Activated CD8-positive, alpha-beta T cell treated with anti-CD3 and anti-CD28 coated beads, Interleukin-2, amount 10 ng/mL, durations not matched to agents 7 days and 5 days (primary cell): ENCODE results near the gene FOXE1. TPM values are rescaled to one million over a fixed set of nuclear protein-coding genes. Genes with fewer than 3 reads are reported as not detected.
A peak's percentile ranks its signal among the peaks of the same experiment; 100 is the strongest.

Experiments
- ATAC-seq: fragments of 150-1000 bp; cut with Tn5 transposase; one replicate; pipeline ENCODE4 v1.10.0; 2021; ENCODE audit warnings: moderate library complexity
- CTCF ChIA-PET: fragments of 350-600 bp; sonication (Branson Sonifier 250); formaldehyde crosslinking; loops from one replicate; lab custom pipeline; 2021; ENCODE audit warnings: antibody characterized with exemption; lab: Charles Lee
- POLR2A ChIA-PET: fragments of 350-600 bp; sonication (Branson Sonifier 250); formaldehyde crosslinking; loops from one replicate; lab custom pipeline; 2021; ENCODE audit warnings: antibody characterized with exemption; lab: Charles Lee
- DNase-seq: peaks from one replicate; pipeline ENCODE4 v3.0.0-alpha.2; 2020
- H3K27ac Mint-ChIP-seq: one replicate; pipeline ENCODE4 v1.8.0; 2021; ENCODE audit warnings: mild to moderate bottlenecking, mixed read lengths
- H3K27me3 Mint-ChIP-seq: one replicate; pipeline ENCODE4 v1.8.0; 2021; ENCODE audit warnings: low read depth, mixed read lengths
- H3K36me3 Mint-ChIP-seq: one replicate; pipeline ENCODE4 v1.8.0; 2021; ENCODE audit warnings: low read depth, mixed read lengths
- H3K4me1 Mint-ChIP-seq: one replicate; pipeline ENCODE4 v1.8.0; 2021; ENCODE audit warnings: low read depth, mixed read lengths
- H3K4me3 Mint-ChIP-seq: one replicate; pipeline ENCODE4 v1.8.0; 2021; ENCODE audit warnings: mild to moderate bottlenecking, mixed read lengths
- H3K9me3 Mint-ChIP-seq: one replicate; pipeline ENCODE4 v1.8.0; 2022; ENCODE audit warnings: mixed read lengths; ENCODE audit not compliant: insufficient read depth
- total RNA-seq, 2 experiments: library from RNA; stranded (reverse); gene quantifications; one replicate each; pipeline ENCODE4 v1.2.3, GENCODE V29; 2021

The FOXE1 gene
- total RNA-seq, 2 experiments from 2014 or later = 0.08 TPM; not detected in 1

DNA sequence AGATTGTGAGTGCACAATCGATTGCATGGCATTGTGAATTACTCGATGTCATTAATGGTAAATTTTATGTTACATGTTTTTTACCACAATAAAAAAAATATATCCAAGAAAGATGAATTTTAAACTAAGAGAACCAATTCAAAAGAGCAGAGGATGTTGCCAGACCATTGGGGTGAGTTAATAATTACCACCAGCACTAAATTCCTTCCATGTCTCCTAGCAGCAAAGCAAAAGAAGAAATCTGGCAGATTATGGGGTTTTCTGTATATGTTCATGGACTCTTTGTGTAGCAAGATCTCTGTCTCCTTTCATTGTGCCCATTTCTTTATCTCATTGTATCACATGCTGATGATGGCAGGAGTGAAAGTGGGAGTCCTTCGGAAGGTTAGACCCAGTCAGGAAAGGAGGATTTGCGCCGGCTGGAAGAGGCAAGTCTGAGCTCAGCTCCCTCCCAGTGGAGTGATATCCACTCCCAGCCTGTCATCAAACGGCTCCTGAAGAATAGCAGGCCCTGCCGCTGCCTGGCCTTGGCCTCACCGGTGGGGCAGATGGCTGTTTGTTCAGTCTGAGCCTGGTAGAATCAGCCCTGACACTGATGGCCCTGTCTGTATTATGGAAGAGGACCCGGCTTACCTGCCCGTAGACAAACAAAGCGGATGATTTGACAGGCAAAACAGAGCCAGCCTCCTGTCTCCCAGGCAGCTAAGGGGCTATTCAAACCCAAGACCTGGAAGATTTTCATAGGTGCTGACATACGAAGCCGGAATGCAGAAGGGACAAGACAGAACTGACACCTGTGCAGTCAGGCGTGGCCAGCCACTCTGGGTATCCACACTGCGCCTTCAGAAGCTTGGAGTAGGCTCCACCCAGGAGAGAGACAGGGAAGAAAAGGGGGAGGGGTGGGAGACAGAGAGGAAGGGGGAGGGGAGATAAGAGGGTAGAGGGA, 21.9 kb upstream of the FOXE1 start:
- POLR2A ChIA-PET = no interaction called here
- Mint-ChIP-seq H3K4me3 (no peak overlapping the region), H3K27me3 (peaks cover 31% of the 10 kb centered on the region), H3K36me3 (no peaks in the 10 kb centered on the region), H3K4me1 (no peaks in the 10 kb centered on the region), H3K27ac (no peak overlapping the region), H3K9me3 (no peaks in the 10 kb centered on the region)
- CTCF ChIA-PET = no interaction called here
- ATAC-seq (no peak), DNase-seq (no peak)

- ATAC-seq (no peak), DNase-seq (no peak)
- peaks cover 30% of the 10 kb centered on the region for H3K27me3 Mint-ChIP-seq
- ChIA-PET CTCF (no interaction called here), POLR2A (no interaction called here)
- H3K27ac Mint-ChIP-seq = no peak overlapping the region
- no peaks in the 10 kb centered on the region for H3K4me1 Mint-ChIP-seq
- H3K36me3 Mint-ChIP-seq = no peaks in the 10 kb centered on the region
- no peak overlapping the region for H3K4me3 Mint-ChIP-seq
- no peaks in the 10 kb centered on the region for H3K9me3 Mint-ChIP-seq
These were observed 21.0 kb upstream of the FOXE1 start for GRCh38 chr9:97831843-97832636.

DNA sequence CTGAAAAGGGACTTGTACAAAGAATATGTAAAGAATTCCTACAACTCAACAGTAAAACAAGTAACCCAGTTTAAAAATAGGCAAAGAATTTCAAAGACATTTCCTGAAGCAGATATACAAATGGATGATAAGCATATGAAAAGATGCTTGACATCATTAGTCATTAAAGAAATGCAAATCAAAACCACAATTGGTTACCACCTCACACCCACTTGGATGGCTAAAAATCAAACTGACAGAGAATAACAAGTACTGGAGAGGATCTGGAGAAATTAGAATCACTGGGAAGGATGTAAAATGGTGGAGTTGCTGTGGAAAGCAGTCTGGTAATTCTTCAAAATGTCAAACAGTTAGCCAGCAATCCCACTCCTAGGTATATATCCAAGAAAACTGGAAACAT, 12.5 kb upstream of the FOXE1 start:
- ATAC-seq (no peak), DNase-seq (no peak)
- Mint-ChIP-seq H3K4me3 (no peak overlapping the region), H3K9me3 (no peaks in the 10 kb centered on the region), H3K27ac (no peak overlapping the region), H3K4me1 (no peaks in the 10 kb centered on the region), H3K36me3 (no peaks in the 10 kb centered on the region), H3K27me3 (peaks cover 54% of the 10 kb centered on the region)
- ChIA-PET POLR2A (no interaction called here), CTCF (no interaction called here)

- Mint-ChIP-seq H3K4me1 (no peaks in the 10 kb centered on the region), H3K4me3 (no peak overlapping the region), H3K27me3 (peaks cover 63% of the 10 kb centered on the region), H3K27ac (no peak overlapping the region), H3K36me3 (no peaks in the 10 kb centered on the region), H3K9me3 (no peaks in the 10 kb centered on the region)
- DNase-seq (no peak), ATAC-seq (no peak)
- ChIA-PET POLR2A (no interaction called here), CTCF (interaction anchor here (1.3 kb wide), 1 partner anchor 47 kb away, joined by 3 read pairs; no protein-coding TSS in a partner anchor)
These were observed 10.1 kb upstream of the FOXE1 start for GRCh38 chr9:97842960-97843359.

GRCh38 chr9:97845130-97845529, 7.9 kb upstream of the FOXE1 start:
- ChIA-PET CTCF (interaction anchor here (1.4 kb wide), 1 partner anchor 14 kb away, joined by 3 read pairs; no protein-coding TSS in a partner anchor), POLR2A (no interaction called here)
- Mint-ChIP-seq H3K4me1 (peaks cover 8% of the 10 kb centered on the region), H3K36me3 (no peaks in the 10 kb centered on the region), H3K27me3 (peaks cover 75% of the 10 kb centered on the region), H3K27ac (no peak overlapping the region), H3K9me3 (no peaks in the 10 kb centered on the region), H3K4me3 (no peak overlapping the region)
- DNase-seq (no peak), ATAC-seq (no peak)

DNA sequence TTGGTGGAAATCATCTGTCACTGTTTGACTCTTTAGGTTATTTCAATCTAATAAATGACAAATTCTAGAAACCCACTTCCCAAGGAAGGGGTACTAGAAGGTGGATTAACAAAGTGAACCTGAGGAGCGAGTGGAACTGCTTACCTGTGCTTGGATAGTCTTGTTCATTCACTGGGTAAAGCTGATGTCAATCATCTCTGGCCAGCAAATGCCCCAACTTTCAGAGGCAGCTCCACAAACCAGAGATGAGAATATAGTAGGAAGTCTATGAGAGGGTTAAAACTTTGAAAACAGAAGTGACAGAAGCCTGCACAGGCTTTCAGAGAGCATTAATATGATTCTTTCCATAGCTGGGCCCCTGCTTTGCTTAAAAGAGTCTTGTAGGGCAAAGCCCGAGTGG, 7.3 kb upstream of the FOXE1 start:
- CTCF ChIA-PET = interaction anchor here (1.0 to 1.4 kb wide), 2 partner anchors 13 to 133 kb away, joined by 3 read pairs; no protein-coding TSS in a partner anchor

GRCh38 chr9:97846347-97846746, 6.7 kb upstream of the FOXE1 start:
- POLR2A ChIA-PET = no interaction called here
- Mint-ChIP-seq H3K9me3 (no peaks in the 10 kb centered on the region), H3K36me3 (no peaks in the 10 kb centered on the region), H3K4me1 (peaks cover 8% of the 10 kb centered on the region), H3K27me3 (peaks cover 76% of the 10 kb centered on the region), H3K4me3 (no peak overlapping the region), H3K27ac (no peak overlapping the region)
- no peak for ATAC-seq
- CTCF ChIA-PET = interaction anchor here (1.0 to 1.8 kb wide), 3 partner anchors 13 to 134 kb away, joined by 3 to 7 read pairs (median 3); no protein-coding TSS in a partner anchor
- no peak for DNase-seq

More for the DNA sequence above, 7.3 kb upstream of the FOXE1 start:
- Mint-ChIP-seq H3K4me1 (peaks cover 8% of the 10 kb centered on the region), H3K4me3 (no peak overlapping the region), H3K27ac (no peak overlapping the region), H3K36me3 (no peaks in the 10 kb centered on the region), H3K27me3 (peaks cover 77% of the 10 kb centered on the region), H3K9me3 (no peaks in the 10 kb centered on the region)
- POLR2A ChIA-PET = no interaction called here
- DNase-seq (no peak), ATAC-seq (no peak)

DNA sequence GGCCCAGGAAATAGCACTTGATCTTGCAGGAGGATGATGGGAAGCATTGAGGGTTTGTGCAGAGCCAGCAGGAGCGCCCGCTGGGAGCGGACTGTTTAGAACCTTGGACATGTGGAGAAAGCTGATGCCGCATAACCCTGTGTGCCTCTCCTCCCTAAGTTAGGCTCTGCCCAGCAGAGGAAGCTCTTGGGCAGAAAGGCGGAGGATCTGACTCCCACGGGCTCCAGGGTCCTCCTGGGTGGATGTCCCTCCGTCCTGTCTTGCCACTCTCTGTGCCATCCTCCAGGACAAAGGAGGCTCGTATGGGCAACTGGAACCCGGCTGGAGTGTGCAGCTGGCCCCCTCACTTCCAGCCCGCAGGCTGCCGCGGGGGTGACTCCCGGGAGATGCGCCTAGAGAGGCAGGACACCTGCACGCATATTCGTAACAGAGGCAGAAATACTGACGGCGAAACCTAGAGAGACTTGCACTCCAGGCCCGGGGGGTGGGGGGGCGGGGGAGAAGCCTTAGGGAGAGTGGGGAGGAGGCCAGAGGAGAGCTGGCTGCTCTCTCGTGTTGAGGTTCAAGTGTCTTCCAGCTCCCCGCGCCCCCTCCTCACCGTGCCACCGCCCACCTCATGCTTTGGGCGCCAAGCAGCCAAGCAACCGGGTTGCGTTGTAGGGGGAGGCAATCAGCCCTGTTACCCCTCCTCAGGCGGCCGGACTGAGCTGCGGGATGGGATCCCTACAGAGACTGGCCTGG, 5.4 kb upstream of the FOXE1 start:
- DNase-seq (no peak), ATAC-seq (no peak)
- peaks cover 81% of the 10 kb centered on the region for H3K27me3 Mint-ChIP-seq
- POLR2A ChIA-PET = interaction anchor here (0.7 to 1.0 kb wide), 2 partner anchors 12 to 121 kb away, joined by 3 read pairs; no protein-coding TSS in a partner anchor
- peaks cover 12% of the 10 kb centered on the region for H3K4me1 Mint-ChIP-seq
- no peaks in the 10 kb centered on the region for H3K9me3 Mint-ChIP-seq
- H3K27ac Mint-ChIP-seq = no peak overlapping the region
- H3K36me3 Mint-ChIP-seq = no peaks in the 10 kb centered on the region
- no peak overlapping the region for H3K4me3 Mint-ChIP-seq
- CTCF ChIA-PET = interaction anchor here (1.8 kb wide), 1 partner anchor 43 kb away, joined by 7 read pairs; no protein-coding TSS in a partner anchor

DNA sequence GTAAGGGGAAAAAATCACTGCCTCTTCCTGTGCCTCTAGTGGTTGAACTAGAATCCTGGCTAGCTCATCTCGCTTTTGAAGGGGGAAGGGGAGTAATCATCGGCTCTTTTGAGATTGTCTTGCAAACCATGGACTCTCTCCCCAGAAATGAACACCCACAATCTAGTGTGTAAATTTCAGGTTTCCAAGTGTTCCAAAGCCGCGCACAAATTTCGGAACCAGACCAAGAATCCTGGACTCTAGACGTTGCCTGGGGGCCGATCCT, 4.9 kb upstream of the FOXE1 start:
- CTCF ChIA-PET = no interaction called here
- no peaks in the 10 kb centered on the region for H3K9me3 Mint-ChIP-seq
- no peaks in the 10 kb centered on the region for H3K36me3 Mint-ChIP-seq
- H3K27me3 Mint-ChIP-seq = peaks cover 77% of the 10 kb centered on the region
- H3K4me1 Mint-ChIP-seq = peaks cover 12% of the 10 kb centered on the region
- no peak for ATAC-seq
- POLR2A ChIA-PET = interaction anchor here (0.7 kb wide), 1 partner anchor 122 kb away, joined by 3 read pairs; no protein-coding TSS in a partner anchor
- no peak for DNase-seq
- no peak overlapping the region for H3K4me3 Mint-ChIP-seq
- H3K27ac Mint-ChIP-seq = no peak overlapping the region

DNA sequence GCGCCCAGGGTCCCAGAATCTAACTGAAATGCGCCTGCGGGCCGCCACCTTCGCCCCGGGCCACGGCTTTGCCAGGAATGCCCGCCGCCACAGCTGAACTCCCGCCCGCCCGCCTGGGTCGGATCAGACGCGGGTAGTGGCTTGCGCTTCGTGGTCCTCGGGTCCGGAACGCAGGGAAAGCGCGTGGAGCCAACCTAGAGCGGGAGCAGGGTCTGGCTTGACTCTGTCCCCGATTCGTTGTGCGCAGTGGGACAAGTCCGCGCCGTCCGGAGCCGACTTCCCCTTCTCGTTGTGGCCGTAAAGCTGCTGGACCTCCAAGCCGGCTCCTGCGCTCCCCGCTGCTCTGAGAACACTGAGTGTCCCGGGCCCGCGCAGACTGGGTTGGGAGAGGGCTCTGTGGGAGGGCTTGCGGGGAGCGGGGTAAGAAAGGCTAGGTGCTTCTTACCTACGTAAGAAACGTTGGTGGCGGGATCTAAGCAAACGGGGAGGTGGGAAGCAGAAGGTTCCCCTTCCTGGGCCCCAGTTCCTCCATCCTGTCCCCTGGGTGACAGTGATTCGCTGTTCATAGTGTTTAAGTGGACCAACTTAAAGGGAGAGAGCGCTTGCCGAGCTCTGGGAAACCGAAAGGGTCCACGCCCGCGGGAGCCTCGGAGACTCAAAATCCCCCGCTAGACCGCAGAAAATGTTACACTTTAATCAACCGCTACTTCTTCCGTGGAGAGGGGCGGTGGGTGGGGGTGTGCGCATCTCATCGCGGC, 4.4 kb upstream of the FOXE1 start:
- Mint-ChIP-seq H3K9me3 (no peaks in the 10 kb centered on the region), H3K36me3 (no peaks in the 10 kb centered on the region), H3K4me3 (peak overlapping the region; percentile 56), H3K4me1 (peaks cover 14% of the 10 kb centered on the region), H3K27me3 (peaks cover 81% of the 10 kb centered on the region), H3K27ac (no peak overlapping the region)
- ChIA-PET POLR2A (no interaction called here), CTCF (no interaction called here)
- ATAC-seq (no peak), DNase-seq (no peak)

DNA sequence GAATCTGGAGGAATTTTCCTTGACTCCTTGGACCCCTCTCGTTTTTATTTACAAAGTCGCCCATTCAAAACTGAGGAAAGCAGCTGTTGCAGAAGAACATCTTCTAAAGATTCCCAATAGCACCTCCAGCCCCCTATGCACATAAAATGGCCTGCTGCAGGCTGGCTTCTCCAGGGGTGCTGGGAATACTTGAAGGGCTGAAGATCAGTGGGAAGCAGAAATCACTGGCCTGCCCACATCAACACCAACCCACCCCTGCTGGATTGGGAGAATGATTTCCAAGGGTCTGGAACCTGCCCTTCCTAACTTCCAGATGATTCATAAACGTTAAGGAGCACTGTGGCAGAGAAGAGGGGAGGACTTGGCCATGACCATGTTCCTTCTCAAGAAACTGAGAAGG, 3.0 kb upstream of the FOXE1 start:
- Mint-ChIP-seq H3K4me3 (no peak overlapping the region), H3K36me3 (peaks cover 2% of the 10 kb centered on the region), H3K27me3 (peaks cover 81% of the 10 kb centered on the region), H3K9me3 (no peaks in the 10 kb centered on the region), H3K27ac (no peak overlapping the region), H3K4me1 (peaks cover 18% of the 10 kb centered on the region)
- DNase-seq (no peak), ATAC-seq (no peak)
- ChIA-PET CTCF (interaction anchor here (0.7 kb wide), 1 partner anchor 1940 kb away, joined by 3 read pairs; no protein-coding TSS in a partner anchor), POLR2A (no interaction called here)
